ENCODE results near the gene NEK5.

NEK5 gene

DNA sequence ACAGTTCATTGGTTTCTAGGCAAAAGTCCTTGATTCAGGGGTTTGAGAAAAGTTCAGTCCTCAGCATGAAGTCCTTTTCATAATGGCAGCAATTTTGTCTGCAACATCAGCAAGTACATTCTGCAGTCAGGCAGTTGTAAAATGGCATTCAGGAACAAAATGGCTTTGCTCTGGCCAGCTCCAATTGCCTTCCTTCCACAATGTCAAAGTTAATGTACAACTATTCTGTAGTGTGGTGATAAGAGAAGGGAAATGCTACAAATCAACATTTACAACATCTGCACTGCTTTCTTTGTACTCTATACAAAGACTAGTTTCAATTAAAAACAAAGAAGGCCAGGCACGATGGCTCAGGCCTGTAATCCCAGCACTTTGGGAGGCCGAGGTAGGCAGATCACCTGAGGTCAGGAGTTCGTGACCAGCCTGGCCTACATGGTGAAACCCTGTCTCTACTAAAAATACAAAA lies 32.3 kb upstream of the NEK5 start:
- TF ChIP-seq EZH2phosphoT487 (conservative IDR thresholded peaks at IDR 0.05; ENCODE audit: low read length): no peak
- TF ChIP-seq, protein P1, sequence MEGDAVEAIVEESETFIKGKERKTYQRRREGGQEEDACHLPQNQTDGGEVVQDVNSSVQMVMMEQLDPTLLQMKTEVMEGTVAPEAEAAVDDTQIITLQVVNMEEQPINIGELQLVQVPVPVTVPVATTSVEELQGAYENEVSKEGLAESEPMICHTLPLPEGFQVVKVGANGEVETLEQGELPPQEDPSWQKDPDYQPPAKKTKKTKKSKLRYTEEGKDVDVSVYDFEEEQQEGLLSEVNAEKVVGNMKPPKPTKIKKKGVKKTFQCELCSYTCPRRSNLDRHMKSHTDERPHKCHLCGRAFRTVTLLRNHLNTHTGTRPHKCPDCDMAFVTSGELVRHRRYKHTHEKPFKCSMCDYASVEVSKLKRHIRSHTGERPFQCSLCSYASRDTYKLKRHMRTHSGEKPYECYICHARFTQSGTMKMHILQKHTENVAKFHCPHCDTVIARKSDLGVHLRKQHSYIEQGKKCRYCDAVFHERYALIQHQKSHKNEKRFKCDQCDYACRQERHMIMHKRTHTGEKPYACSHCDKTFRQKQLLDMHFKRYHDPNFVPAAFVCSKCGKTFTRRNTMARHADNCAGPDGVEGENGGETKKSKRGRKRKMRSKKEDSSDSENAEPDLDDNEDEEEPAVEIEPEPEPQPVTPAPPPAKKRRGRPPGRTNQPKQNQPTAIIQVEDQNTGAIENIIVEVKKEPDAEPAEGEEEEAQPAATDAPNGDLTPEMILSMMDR (IDR thresholded peaks at IDR 0.05; ENCODE audit: insufficient read depth, low read length, poor library complexity, severe bottlenecking): no peak
- Histone ChIP-seq H3K9ac (ENCODE audit: low read length) (no peak overlapping the region), H3K4me3 (ENCODE audit: insufficient read depth, low read length, poor library complexity, severe bottlenecking) (no peak overlapping the region), H4K20me1 (ENCODE audit: low read depth, low read length) (no peaks in the 10 kb centered on the region), H3K36me3 (ENCODE audit: low read length) (no peaks in the 10 kb centered on the region), H3K9me2 (replicated peaks; ENCODE audit: insufficient read depth, low read length) (no peaks in the 10 kb centered on the region), H3F3A (ENCODE audit: insufficient read depth) (no peaks in the 10 kb centered on the region), H3K27ac (ENCODE audit: low read depth, low read length) (no peak overlapping the region), H3K9me3 (ENCODE audit: insufficient read depth, low read length) (no peaks in the 10 kb centered on the region), H3K79me2 (ENCODE audit: insufficient read depth, low read length) (no peaks in the 10 kb centered on the region), H2AFZ (ENCODE audit: low read depth, low read length, severe bottlenecking) (no peak overlapping the region), H3K27me3 (ENCODE audit: low read length) (no peaks in the 10 kb centered on the region), H3K4me2 (ENCODE audit: low read depth, low read length, poor library complexity, severe bottlenecking) (no peak overlapping the region)

DNA sequence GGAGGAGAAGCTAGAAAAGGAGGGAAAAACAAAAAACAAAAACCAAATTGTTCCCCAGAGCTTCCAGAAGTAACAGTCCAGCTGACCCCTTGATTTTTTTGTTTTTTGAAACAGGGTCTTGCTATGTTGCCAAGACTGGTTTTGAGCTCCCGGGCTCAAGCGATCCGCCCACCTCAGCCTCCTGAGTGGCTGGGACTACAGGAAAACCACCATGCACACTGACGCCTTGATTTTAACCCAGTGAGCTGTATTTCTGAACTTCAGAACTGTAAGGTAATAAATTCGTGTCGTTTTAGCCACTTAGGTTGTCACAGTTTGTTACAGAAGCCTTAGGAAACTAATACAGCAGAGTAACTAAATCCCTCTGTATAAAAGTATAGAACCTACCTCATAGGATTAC lies 31.6 kb upstream of the NEK5 start:
- Histone ChIP-seq H3K27me3 (ENCODE audit: low read length) (no peaks in the 10 kb centered on the region), H3K4me2 (ENCODE audit: low read depth, low read length, poor library complexity, severe bottlenecking) (no peak overlapping the region), H4K20me1 (ENCODE audit: low read depth, low read length) (no peaks in the 10 kb centered on the region), H3K4me3 (ENCODE audit: insufficient read depth, low read length, poor library complexity, severe bottlenecking) (no peak overlapping the region), H3K9me3 (ENCODE audit: insufficient read depth, low read length) (no peaks in the 10 kb centered on the region), H3K36me3 (ENCODE audit: low read length) (no peaks in the 10 kb centered on the region), H3K79me2 (ENCODE audit: insufficient read depth, low read length) (no peaks in the 10 kb centered on the region), H2AFZ (ENCODE audit: low read depth, low read length, severe bottlenecking) (no peak overlapping the region), H3K9me2 (replicated peaks; ENCODE audit: insufficient read depth, low read length) (no peaks in the 10 kb centered on the region), H3K27ac (ENCODE audit: low read depth, low read length) (no peak overlapping the region), H3K9ac (ENCODE audit: low read length) (no peak overlapping the region), H3F3A (ENCODE audit: insufficient read depth) (no peaks in the 10 kb centered on the region)
- TF ChIP-seq, protein P1 (IDR thresholded peaks at IDR 0.05; ENCODE audit: insufficient read depth, low read length, poor library complexity, severe bottlenecking): no peak

DNA sequence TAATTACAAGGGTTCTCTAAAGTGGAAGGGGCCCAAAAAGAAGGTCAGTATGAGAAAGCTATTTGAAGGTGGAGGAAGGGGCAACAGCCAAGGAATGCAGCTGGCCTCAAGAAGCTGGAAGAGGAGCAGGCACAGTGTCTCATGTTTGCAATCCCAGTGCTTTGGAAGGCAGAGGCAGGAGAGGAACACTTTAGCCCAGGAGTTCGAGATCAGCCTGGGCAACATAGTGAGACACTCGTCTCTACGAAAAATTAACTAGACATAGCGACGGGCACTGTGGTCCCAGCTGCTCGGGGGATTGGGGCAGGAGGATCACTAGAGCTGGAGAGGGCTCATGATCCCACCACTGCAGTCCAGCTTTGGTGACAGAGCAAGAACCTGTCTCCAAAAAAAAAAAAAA lies 31.2 kb upstream of the NEK5 start:
- Histone ChIP-seq H3K4me2 (ENCODE audit: low read depth, low read length, poor library complexity, severe bottlenecking) (no peak overlapping the region), H2AFZ (ENCODE audit: low read depth, low read length, severe bottlenecking) (no peak overlapping the region), H3K9ac (ENCODE audit: low read length) (no peak overlapping the region)

More for the DNA sequence above, 31.2 kb upstream of the NEK5 start:
- H3K4me3 ChIP-seq (ENCODE audit: insufficient read depth, low read length, poor library complexity, severe bottlenecking): no peak overlapping the region
- H3K36me3 ChIP-seq (ENCODE audit: low read length): no peaks in the 10 kb centered on the region
- H3K27me3 ChIP-seq (ENCODE audit: low read length): no peaks in the 10 kb centered on the region
- no peak overlapping the region for H3K27ac ChIP-seq (ENCODE audit: low read depth, low read length)
- no peaks in the 10 kb centered on the region for H3K9me2 ChIP-seq (replicated peaks; ENCODE audit: insufficient read depth, low read length)
- H3K79me2 ChIP-seq (ENCODE audit: insufficient read depth, low read length): no peaks in the 10 kb centered on the region
- H3K9me3 ChIP-seq (ENCODE audit: insufficient read depth, low read length): no peaks in the 10 kb centered on the region
- TF ChIP-seq, protein P1 (IDR thresholded peaks at IDR 0.05; ENCODE audit: insufficient read depth, low read length, poor library complexity, severe bottlenecking): no peak
- TF ChIP-seq EZH2phosphoT487 (conservative IDR thresholded peaks at IDR 0.05; ENCODE audit: low read length): no peak
- H4K20me1 ChIP-seq (ENCODE audit: low read depth, low read length): no peaks in the 10 kb centered on the region
- H3F3A ChIP-seq (ENCODE audit: insufficient read depth): no peaks in the 10 kb centered on the region
